Measurements from ENCODE around the gene ADAM12.

Gene ADAM12

GRCh38 chr10:126245501-126245900 lies 142.8 kb downstream of the ADAM12 start:
- Histone ChIP-seq H3K27me3 (no peaks in the 10 kb centered on the region), H3K4me1 (peaks cover 5% of the 10 kb centered on the region), H3K4me3 (ENCODE audit: low read depth, low read length) (no peak overlapping the region), H3K9me3 (no peaks in the 10 kb centered on the region), H3K36me3 (no peaks in the 10 kb centered on the region)
- no peak for DNase-seq
- no peak for TF ChIP-seq CTCF (IDR thresholded peaks at IDR 0.05; ENCODE audit: low read depth, low read length)

GRCh38 chr10:126243971-126244370 lies 144.3 kb downstream of the ADAM12 start:
- Histone ChIP-seq H3K4me3 (ENCODE audit: low read depth, low read length) (no peak overlapping the region), H3K27me3 (no peaks in the 10 kb centered on the region), H3K4me1 (peaks cover 5% of the 10 kb centered on the region), H3K9me3 (no peaks in the 10 kb centered on the region), H3K36me3 (no peaks in the 10 kb centered on the region)
- no peak for DNase-seq
- no peak for TF ChIP-seq CTCF (IDR thresholded peaks at IDR 0.05; ENCODE audit: low read depth, low read length)

- H3K4me1 ChIP-seq: peaks cover 5% of the 10 kb centered on the region
- no peak for DNase-seq
- TF ChIP-seq CTCF (IDR thresholded peaks at IDR 0.05; ENCODE audit: low read depth, low read length): no peak
- no peaks in the 10 kb centered on the region for H3K36me3 ChIP-seq
- H3K27me3 ChIP-seq: no peaks in the 10 kb centered on the region
- no peak overlapping the region for H3K4me3 ChIP-seq (ENCODE audit: low read depth, low read length)
- H3K9me3 ChIP-seq: no peaks in the 10 kb centered on the region
Measured at GRCh38 chr10:126243306-126243705, 145.0 kb downstream of the ADAM12 start.

GRCh38 chr10:126242397-126243260 lies 145.6 kb downstream of the ADAM12 start:
- H3K4me3 ChIP-seq (ENCODE audit: low read depth, low read length): no peak overlapping the region
- no peaks in the 10 kb centered on the region for H3K9me3 ChIP-seq
- H3K36me3 ChIP-seq: no peaks in the 10 kb centered on the region
- H3K4me1 ChIP-seq: peaks cover 5% of the 10 kb centered on the region
- H3K27me3 ChIP-seq: no peaks in the 10 kb centered on the region
- TF ChIP-seq CTCF (IDR thresholded peaks at IDR 0.05; ENCODE audit: low read depth, low read length): no peak
- DNase-seq: peak; percentile 73

- DNase-seq: peak; percentile 21
- Histone ChIP-seq H3K9me3 (no peaks in the 10 kb centered on the region), H3K4me3 (ENCODE audit: low read depth, low read length) (no peak overlapping the region), H3K36me3 (no peaks in the 10 kb centered on the region), H3K27me3 (no peaks in the 10 kb centered on the region), H3K4me1 (peaks cover 5% of the 10 kb centered on the region)
- no peak for TF ChIP-seq CTCF (IDR thresholded peaks at IDR 0.05; ENCODE audit: low read depth, low read length)
Measured at GRCh38 chr10:126240483-126240882, 147.8 kb downstream of the ADAM12 start.

GRCh38 chr10:126239844-126240243 lies 148.4 kb downstream of the ADAM12 start:
- no peak for DNase-seq
- peaks cover 5% of the 10 kb centered on the region for H3K4me1 ChIP-seq
- no peaks in the 10 kb centered on the region for H3K36me3 ChIP-seq
- no peaks in the 10 kb centered on the region for H3K9me3 ChIP-seq
- H3K27me3 ChIP-seq: no peaks in the 10 kb centered on the region
- 0 out of 2 replicates have a peak, but pooled peaks have one; percentile 1 for TF ChIP-seq CTCF (IDR thresholded peaks at IDR 0.05; ENCODE audit: low read depth, low read length)
- no peak overlapping the region for H3K4me3 ChIP-seq (ENCODE audit: low read depth, low read length)

Data from BE2C (cell line).